Naive thymus-derived CD8-positive, alpha-beta T cell (primary cell): ENCODE data around the gene UBXN6. TPM values are rescaled to one million over a fixed set of nuclear protein-coding genes. Genes with fewer than 3 reads are reported as not detected.

ENCODE experiments used
- ATAC-seq, 2 donors: fragments of 150-1000 bp; cut with Tn5 transposase in 1 of 2; sonication (Bioruptor Pico), chemical (Tn5 transposase) in 1 of 2; 1 replicate in 1 of 2; 2 replicates in 1 of 2; pipeline ENCODE4 v1.10.0; 2021; ENCODE audit warnings: mild to moderate bottlenecking in 2 of 2, moderate library complexity in 2 of 2
- POLR2A ChIA-PET: fragments of 350-600 bp; sonication (Branson Sonifier 250); formaldehyde crosslinking; loops from one replicate; lab custom pipeline; 2021; ENCODE audit warnings: antibody characterized with exemption; lab: Charles Lee
- DNase-seq, 10 donors: peaks; one replicate each; pipeline versions ENCODE4 v3.0.0 to v3.0.0-alpha.2; 2020 to 2022
- H3K27ac Mint-ChIP-seq, 10 donors: one replicate each; pipeline ENCODE4 v1.8.0; 2020 to 2022; ENCODE audit warnings: mild to moderate bottlenecking in 10 of 10, mixed read lengths in 10 of 10, moderate library complexity in 4 of 10, inconsistent platforms in 1 of 10
- H3K27me3 Mint-ChIP-seq, 5 donors: one replicate each; pipeline ENCODE4 v1.8.0; 2021 to 2022; ENCODE audit warnings: mixed read lengths in 5 of 5
- H3K36me3 Mint-ChIP-seq, 3 donors: one replicate each; pipeline ENCODE4 v1.8.0; 2020 to 2022; ENCODE audit warnings: mixed read lengths in 3 of 3, mild to moderate bottlenecking in 2 of 3, inconsistent platforms in 1 of 3
- H3K4me1 Mint-ChIP-seq, 4 donors: one replicate each; pipeline ENCODE4 v1.8.0; 2021 to 2022; ENCODE audit warnings: mixed read lengths in 4 of 4
- H3K4me3 Mint-ChIP-seq, 10 donors: one replicate each; pipeline ENCODE4 v1.8.0; 2020 to 2022; ENCODE audit warnings: mild to moderate bottlenecking in 10 of 10, mixed read lengths in 10 of 10, moderate library complexity in 6 of 10, inconsistent platforms in 1 of 10
- H3K9me3 Mint-ChIP-seq, 9 donors: one replicate each; pipeline ENCODE4 v1.8.0; 2020 to 2022; ENCODE audit warnings: mixed read lengths in 9 of 9, mild to moderate bottlenecking in 3 of 9, inconsistent platforms in 1 of 9, moderate library complexity in 1 of 9
- polyA plus RNA-seq, 3 donors: library from polyadenylated mRNA; unstranded; fragments of 300-500 nt; fragmentation: Illumina TruSeq; gene quantifications; one replicate each; pipeline ENCODE4 v1.2.3, GENCODE V29; 2021
- total RNA-seq, 8 experiments: library from RNA in 2 of 8; stranded (reverse) in 2 of 8; gene quantifications; one replicate each; pipeline ENCODE4 v1.2.3 and lab custom pipeline; 2021 to 2026

Gene UBXN6
- total and polyA plus RNA-seq, 5 experiments from 2014 or later = 2.4 to 75.2 (median 6.6) TPM

- Mint-ChIP-seq H3K27me3 (no peaks in the 10 kb centered on the region), H3K27ac (no peak overlapping the region), H3K4me3 (no peak overlapping the region), H3K9me3 (no peaks in the 10 kb centered on the region), H3K4me1 (no peaks in the 10 kb centered on the region), H3K36me3 (peaks cover 0 to 56% (median 12%) of the 10 kb centered on the region in 3 donors)
- ATAC-seq (no peak), DNase-seq (no peak)
- POLR2A ChIA-PET = interaction anchor here (0.6 to 0.9 kb wide), 3 partner anchors 14 to 262 kb away, joined by 3 to 8 read pairs (median 3); no protein-coding TSS in a partner anchor
Measured at GRCh38 chr19:4449639-4450028, 8.0 kb downstream of the UBXN6 start.

GRCh38 chr19:4449022-4449638 is 8.5 kb downstream of the UBXN6 start:
- peaks cover 0 to 60% (median 12%) of the 10 kb centered on the region in 3 donors for H3K36me3 Mint-ChIP-seq
- ATAC-seq (no peak), DNase-seq (no peak)
- POLR2A ChIA-PET = interaction anchor here (0.6 to 0.9 kb wide), 2 partner anchors 14 to 29 kb away, joined by 3 read pairs; no protein-coding TSS in a partner anchor
- no peak overlapping the region for H3K4me3 Mint-ChIP-seq
- H3K4me1 Mint-ChIP-seq = no peaks in the 10 kb centered on the region
- no peaks in the 10 kb centered on the region for H3K9me3 Mint-ChIP-seq
- no peak overlapping the region for H3K27ac Mint-ChIP-seq
- H3K27me3 Mint-ChIP-seq = no peaks in the 10 kb centered on the region

GRCh38 chr19:4448147-4448985 is 9.2 kb downstream of the UBXN6 start:
- Mint-ChIP-seq H3K9me3 (no peaks in the 10 kb centered on the region), H3K27ac (no peak overlapping the region), H3K4me1 (no peaks in the 10 kb centered on the region), H3K4me3 (no peak overlapping the region), H3K27me3 (no peaks in the 10 kb centered on the region), H3K36me3 (peaks cover 0 to 55% (median 12%) of the 10 kb centered on the region in 3 donors)
- no peak for ATAC-seq
- POLR2A ChIA-PET = no interaction called here
- no peak for DNase-seq

DNA sequence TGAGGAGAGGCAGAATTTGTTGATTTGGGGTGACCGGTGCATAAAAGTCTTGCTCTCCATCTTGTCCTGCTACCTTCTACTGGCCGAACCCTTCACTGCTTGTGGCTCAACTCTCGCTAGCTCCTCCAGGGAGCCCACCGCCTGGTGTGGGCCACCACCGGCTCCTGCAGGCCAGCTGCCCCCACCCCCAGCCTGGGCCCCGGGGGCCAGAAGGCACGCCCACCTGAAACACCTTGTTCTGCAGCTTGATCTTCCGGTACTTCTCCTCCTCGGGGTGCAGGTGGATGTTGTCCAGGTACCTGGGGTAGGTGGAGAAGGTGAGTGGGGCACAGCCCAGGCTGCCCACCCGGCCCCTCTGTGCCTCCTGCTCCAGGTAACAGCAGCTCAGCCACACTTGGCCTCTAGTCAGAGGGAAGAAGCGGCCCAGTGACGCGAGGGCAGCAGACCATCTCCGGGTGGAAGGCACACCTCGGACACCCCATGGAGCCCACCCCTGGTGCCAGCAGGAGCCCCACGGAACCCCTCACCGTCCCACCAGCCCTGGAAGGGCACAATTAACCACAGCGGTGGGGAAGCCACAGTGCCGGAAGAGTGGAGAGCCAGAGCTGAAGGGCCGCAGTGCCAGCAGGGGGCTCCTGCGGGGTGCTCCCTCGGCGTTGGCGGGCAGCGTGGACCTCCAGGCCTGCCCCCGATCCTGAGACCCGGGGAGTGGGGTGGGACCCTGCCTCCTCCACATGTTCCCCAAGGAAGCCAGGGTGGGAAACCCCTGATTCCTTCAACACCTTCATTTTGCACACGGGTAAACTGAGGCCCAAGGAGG is 10.1 kb downstream of the UBXN6 start:
- H3K36me3 Mint-ChIP-seq = peaks cover 0 to 49% (median 12%) of the 10 kb centered on the region in 3 donors
- no peak overlapping the region for H3K27ac Mint-ChIP-seq
- ATAC-seq (no peak), DNase-seq (no peak)
- POLR2A ChIA-PET = no interaction called here
- no peaks in the 10 kb centered on the region for H3K27me3 Mint-ChIP-seq
- H3K9me3 Mint-ChIP-seq = no peaks in the 10 kb centered on the region
- no peak overlapping the region for H3K4me3 Mint-ChIP-seq
- H3K4me1 Mint-ChIP-seq = peaks cover 0 to under 1% (median 0%) of the 10 kb centered on the region in 4 donors

GRCh38 chr19:4446704-4447200 is 10.8 kb downstream of the UBXN6 start:
- Mint-ChIP-seq H3K27me3 (no peaks in the 10 kb centered on the region), H3K4me3 (no peak overlapping the region), H3K27ac (no peak overlapping the region), H3K36me3 (peaks cover 0 to 42% (median 12%) of the 10 kb centered on the region in 3 donors), H3K9me3 (no peaks in the 10 kb centered on the region), H3K4me1 (peaks cover 2 to 8% (median 3%) of the 10 kb centered on the region in 4 donors)
- POLR2A ChIA-PET = no interaction called here
- DNase-seq = peak in 1 of 10 donors; percentile 55
- ATAC-seq = no peak

GRCh38 chr19:4445963-4446703 is 11.5 kb downstream of the UBXN6 start:
- ATAC-seq = no peak
- POLR2A ChIA-PET = no interaction called here
- H3K27me3 Mint-ChIP-seq = no peaks in the 10 kb centered on the region

GRCh38 chr19:4444765-4445741 is 12.5 kb downstream of the UBXN6 start:
- H3K27ac Mint-ChIP-seq = peak overlapping the region in 1 of 10 donors; percentile 28
- no peaks in the 10 kb centered on the region for H3K27me3 Mint-ChIP-seq
- H3K4me3 Mint-ChIP-seq = peak overlapping the region in 1 of 10 donors; percentile 44
- POLR2A ChIA-PET = no interaction called here
- H3K4me1 Mint-ChIP-seq = peaks cover 2 to 8% (median 3%) of the 10 kb centered on the region in 4 donors
- peaks cover 0 to 27% (median 9%) of the 10 kb centered on the region in 3 donors for H3K36me3 Mint-ChIP-seq
- H3K9me3 Mint-ChIP-seq = no peaks in the 10 kb centered on the region
- DNase-seq (peak in 1 of 10 donors; percentile 55), ATAC-seq (no peak)

More at GRCh38 chr19:4445963-4446703, 11.5 kb downstream of the UBXN6 start:
- peaks cover 2 to 8% (median 3%) of the 10 kb centered on the region in 4 donors for H3K4me1 Mint-ChIP-seq
- peak in 1 of 10 donors; percentile 6 for DNase-seq
- H3K9me3 Mint-ChIP-seq = no peaks in the 10 kb centered on the region
- H3K4me3 Mint-ChIP-seq = no peak overlapping the region
- peaks cover 0 to 37% (median 12%) of the 10 kb centered on the region in 3 donors for H3K36me3 Mint-ChIP-seq
- no peak overlapping the region for H3K27ac Mint-ChIP-seq

DNA sequence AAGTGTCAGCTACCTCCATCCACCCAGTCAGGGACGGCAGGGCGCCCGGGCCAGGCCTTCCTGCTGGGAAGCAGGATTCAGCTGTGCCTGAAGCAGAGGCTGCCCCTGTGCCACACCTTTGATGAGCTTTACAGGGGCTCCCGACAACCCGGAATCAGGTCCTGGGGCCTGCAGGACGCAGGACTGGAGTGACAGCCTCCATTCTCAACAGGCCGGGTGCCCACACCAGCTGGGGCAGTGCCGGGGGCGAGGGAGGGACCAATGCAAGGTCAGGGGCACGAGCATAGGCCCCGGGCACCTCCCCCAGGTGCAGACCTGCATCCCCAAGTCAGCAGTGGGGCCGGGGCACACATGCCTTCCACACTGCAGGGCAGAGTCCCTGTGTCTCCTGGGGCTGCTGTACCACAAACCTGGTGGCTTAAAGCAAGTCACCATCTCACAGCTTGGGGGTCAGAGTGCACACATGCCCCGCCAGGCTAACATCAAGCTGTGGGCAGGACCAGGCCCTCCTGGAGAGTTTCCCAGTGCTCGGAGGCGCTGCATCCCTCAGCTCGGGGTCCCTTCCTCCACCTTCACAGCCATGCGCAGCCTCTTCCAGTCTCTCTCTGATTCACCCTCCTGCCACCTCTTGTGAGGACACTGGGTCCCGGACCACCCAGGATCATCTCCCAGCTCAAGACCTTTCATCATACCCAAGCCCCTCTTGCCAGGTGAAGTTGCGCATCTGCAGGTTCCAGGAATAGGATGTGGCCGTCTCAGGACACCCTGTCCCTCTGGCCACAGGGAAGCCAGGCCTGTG is 13.4 kb downstream of the UBXN6 start:
- no peak for ATAC-seq
- POLR2A ChIA-PET = no interaction called here
- peaks cover 2 to 8% (median 3%) of the 10 kb centered on the region in 4 donors for H3K4me1 Mint-ChIP-seq
- H3K27me3 Mint-ChIP-seq = no peaks in the 10 kb centered on the region
- peak overlapping the region in 2 of 10 donors; percentile 28 to 77 for H3K27ac Mint-ChIP-seq
- no peaks in the 10 kb centered on the region for H3K9me3 Mint-ChIP-seq
- H3K36me3 Mint-ChIP-seq = peaks cover 0 to 18% (median 6%) of the 10 kb centered on the region in 3 donors
- peak overlapping the region in 1 of 10 donors; percentile 44 for H3K4me3 Mint-ChIP-seq
- no peak for DNase-seq

DNA sequence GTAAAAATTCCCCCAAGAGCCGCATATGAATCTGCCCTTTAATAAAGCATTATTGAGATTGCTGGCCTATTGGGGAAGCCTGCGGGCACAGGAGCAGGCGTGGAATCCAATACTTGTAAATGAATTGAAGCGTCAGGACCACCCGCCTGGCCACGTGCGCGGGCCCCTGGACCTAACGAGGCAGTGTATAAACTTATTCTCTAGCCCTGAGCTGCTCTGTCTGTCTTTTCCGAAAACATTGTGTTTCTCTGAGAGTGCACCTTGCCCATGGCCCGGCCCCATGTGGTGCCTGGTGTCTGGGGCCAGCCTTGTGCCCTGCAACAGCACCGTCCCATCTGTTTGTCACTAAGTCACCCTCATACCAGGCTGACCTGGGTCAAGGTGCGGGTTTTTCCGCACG is 14.4 kb downstream of the UBXN6 start:
- peaks cover 2 to 8% (median 3%) of the 10 kb centered on the region in 4 donors for H3K4me1 Mint-ChIP-seq
- no peak overlapping the region for H3K4me3 Mint-ChIP-seq
- POLR2A ChIA-PET = no interaction called here
- no peaks in the 10 kb centered on the region for H3K9me3 Mint-ChIP-seq
- ATAC-seq = no peak
- no peaks in the 10 kb centered on the region for H3K27me3 Mint-ChIP-seq
- DNase-seq = no peak
- H3K36me3 Mint-ChIP-seq = peaks cover 0 to 13% (median 1%) of the 10 kb centered on the region in 3 donors
- peak overlapping the region in 3 of 10 donors; percentile 33 to 59 (median 49) for H3K27ac Mint-ChIP-seq

- H3K27ac Mint-ChIP-seq = no peak overlapping the region
- ATAC-seq (peak in 1 of 2 donors; percentile 17), DNase-seq (no peak)
- H3K27me3 Mint-ChIP-seq = no peaks in the 10 kb centered on the region
- H3K4me3 Mint-ChIP-seq = no peak overlapping the region
- POLR2A ChIA-PET = no interaction called here
- H3K36me3 Mint-ChIP-seq = peaks cover 0 to 12% (median 1%) of the 10 kb centered on the region in 3 donors
- H3K9me3 Mint-ChIP-seq = no peaks in the 10 kb centered on the region
- peaks cover 2 to 8% (median 3%) of the 10 kb centered on the region in 4 donors for H3K4me1 Mint-ChIP-seq
Measured at GRCh38 chr19:4442819-4443146, 14.8 kb downstream of the UBXN6 start.
